Adrenal gland (tissue), 12 donors: Measurements from ENCODE around the gene ZNF467. TPM values are rescaled to one million over a fixed set of nuclear protein-coding genes. Genes with fewer than 3 reads are reported as not detected.

Experiments used
- DNase-seq, 7 donors: peaks; one replicate each; pipeline ENCODE4 v3.0.0-alpha.2; 2019 to 2020
- H3K27ac ChIP-seq, 5 donors: fragments of 200-600 bp; sonication (generic) in 4 of 5; 1 replicate in 3 of 5; 2 replicates in 2 of 5; pipeline versions ENCODE4 v1.5.1 to v1.8.0; 2016 to 2020; ENCODE audit warnings: mild to moderate bottlenecking in 1 of 5
- H3K27me3 ChIP-seq: fragments of 200-600 bp; 2 replicates; pipeline ENCODE4 v1.8.0; 2021
- H3K36me3 ChIP-seq, 2 donors: fragments of 200-600 bp; replicated peaks in 1 of 2; 1 replicate in 1 of 2; 2 replicates in 1 of 2; pipeline versions ENCODE4 v1.5.1 to v1.8.0; 2018 to 2022
- H3K4me1 ChIP-seq, 2 donors: fragments of 200-600 bp; replicated peaks in 1 of 2; 1 replicate in 1 of 2; 2 replicates in 1 of 2; pipeline versions ENCODE4 v1.5.1 to v1.8.0; 2018 to 2021
- H3K4me3 ChIP-seq, 4 donors: fragments of 200-600 bp; sonication (generic) in 3 of 4; one replicate each; pipeline ENCODE4 v1.5.1; 2016 to 2018
- H3K9me3 ChIP-seq, 3 donors: fragments of 200-600 bp; sonication (generic) in 1 of 3; replicated peaks in 1 of 3; 1 replicate in 2 of 3; 2 replicates in 1 of 3; pipeline versions ENCODE4 v1.5.1 to v1.8.0; 2016 to 2021
- POLR2A ChIP-seq, 2 donors: fragments of 450-650 bp; IDR thresholded peaks; one replicate each; pipeline ENCODE4 v1.6.1; 2017; ENCODE audit warnings: antibody characterized with exemption in 2 of 2, mild to moderate bottlenecking in 2 of 2, moderate library complexity in 1 of 2
- WGBS, 4 donors: extraction: QIAGEN DNeasy Blood & Tissue Kit in 2 of 4; methylation state at CpG; one replicate each; pipeline versions ENCODE4 v1.1.5 to v1.1.7; 2013 to 2017; 5-methylcytosine and 5-hydroxymethylcytosine counted together
- intact Hi-C, 2 donors: fragments of 100-400 bp; cut with DNase I; formaldehyde crosslinking; loops; one replicate each; pipeline versions ENCODE4 v1.14.1 to v1.15.0; 2022 to 2023
- polyA plus RNA-seq, 3 donors: library from polyadenylated mRNA; stranded (reverse); fragments of 200-250 nt in 2 of 3; fragments of 350-450 nt in 1 of 3; fragmentation: Illumina TruSeq in 1 of 3; extraction: RNeasy Lipid Tissue Mini Kit (QIAGEN cat#74804) in 1 of 3; gene quantifications; one replicate each; pipeline ENCODE4 v1.2.3, GENCODE V29; 2013 to 2014
- total RNA-seq, 9 donors: library from RNA; depleted of rRNA in 4 of 9; stranded (reverse); fragments of >200 nt in 4 of 9; fragments of 120-200 nt in 1 of 9; fragmentation: NEBNext Ultra II Directional in 1 of 9; extraction: Animal tissue kit (Norgen Biotek cat#: 25700) in 1 of 9; gene quantifications; one replicate each; pipeline versions ENCODE4 v1.1.0 to v1.2.4, GENCODE V29; 2013 to 2023
- TF ChIP-seq, protein P1 (sequence below), 6 experiments: fragments of 450-650 bp in 4 of 6; fragments of 200-600 bp in 2 of 6; sonication (generic) in 1 of 6; IDR thresholded peaks; 1 replicate in 5 of 6; 2 replicates in 1 of 6; pipeline versions ENCODE4 v1.5.1 to v1.8.0; 2016 to 2021; ENCODE audit warnings: antibody characterized with exemption in 6 of 6, mild to moderate bottlenecking in 2 of 6, moderate library complexity in 1 of 6
- donor health status: healthy with polysubstance abuse.
- donor health status: Bipolar disorder and iron deficiency.
- donor health status: DM: yes; HTN: yes; CAD: no.
- donor health status: DM: no; HTN: no; CAD: no.
- donor health status: DM: no; HTN: no; CAD: no.
- donor health status: DM: yes; HTN: yes; CAD: no.

ZNF467 gene
- total and polyA plus RNA-seq, 12 donors, result 1.2 to 44.2 (median 18.6) TPM

DNA sequence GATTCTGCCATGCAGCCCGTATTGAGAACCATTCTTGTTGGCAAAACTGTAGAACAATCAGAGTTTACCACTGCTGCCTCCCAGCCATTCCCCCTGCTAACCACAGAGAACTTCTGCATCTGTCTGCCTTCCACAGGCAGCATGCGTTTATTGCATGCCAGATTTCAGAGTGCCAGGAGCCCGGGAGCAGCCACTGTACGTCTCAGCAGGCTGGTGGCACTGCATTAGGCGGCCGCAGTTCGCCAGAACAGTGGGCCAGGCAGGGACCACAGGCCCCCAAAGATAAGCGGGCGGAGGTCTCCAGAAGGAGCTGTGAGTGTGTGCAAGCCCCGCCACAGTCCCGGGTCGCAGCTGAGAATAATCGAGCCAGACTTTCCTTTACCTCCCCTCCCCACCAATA lies 31.8 kb downstream of the ZNF467 start:
- no peak for DNase-seq
- H3K9me3 ChIP-seq, result no peaks in the 10 kb centered on the region
- no peak overlapping the region for H3K27ac ChIP-seq
- intact Hi-C loops, result loop anchor here in 1 of 2 donors (5.0 kb wide), 1 partner anchor 69 kb away; no protein-coding TSS in a partner anchor
- peaks cover 0 to 9% of the 10 kb centered on the region in 2 donors for H3K4me1 ChIP-seq
- no peaks in the 10 kb centered on the region for H3K36me3 ChIP-seq
- H3K4me3 ChIP-seq, result peak overlapping the region in 1 of 4 donors; percentile 0
- WGBS, 4 donors, result 21 to 35% (median 29%) methylated on average over 7 to 13 of the region's 13 CpGs
- H3K27me3 ChIP-seq, result no peaks in the 10 kb centered on the region
- no peak for TF ChIP-seq POLR2A (IDR thresholded peaks at IDR 0.05)
- TF ChIP-seq, protein P1, sequence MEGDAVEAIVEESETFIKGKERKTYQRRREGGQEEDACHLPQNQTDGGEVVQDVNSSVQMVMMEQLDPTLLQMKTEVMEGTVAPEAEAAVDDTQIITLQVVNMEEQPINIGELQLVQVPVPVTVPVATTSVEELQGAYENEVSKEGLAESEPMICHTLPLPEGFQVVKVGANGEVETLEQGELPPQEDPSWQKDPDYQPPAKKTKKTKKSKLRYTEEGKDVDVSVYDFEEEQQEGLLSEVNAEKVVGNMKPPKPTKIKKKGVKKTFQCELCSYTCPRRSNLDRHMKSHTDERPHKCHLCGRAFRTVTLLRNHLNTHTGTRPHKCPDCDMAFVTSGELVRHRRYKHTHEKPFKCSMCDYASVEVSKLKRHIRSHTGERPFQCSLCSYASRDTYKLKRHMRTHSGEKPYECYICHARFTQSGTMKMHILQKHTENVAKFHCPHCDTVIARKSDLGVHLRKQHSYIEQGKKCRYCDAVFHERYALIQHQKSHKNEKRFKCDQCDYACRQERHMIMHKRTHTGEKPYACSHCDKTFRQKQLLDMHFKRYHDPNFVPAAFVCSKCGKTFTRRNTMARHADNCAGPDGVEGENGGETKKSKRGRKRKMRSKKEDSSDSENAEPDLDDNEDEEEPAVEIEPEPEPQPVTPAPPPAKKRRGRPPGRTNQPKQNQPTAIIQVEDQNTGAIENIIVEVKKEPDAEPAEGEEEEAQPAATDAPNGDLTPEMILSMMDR (IDR thresholded peaks at IDR 0.05), result no peak

- no peak for DNase-seq
- no peak for TF ChIP-seq POLR2A (IDR thresholded peaks at IDR 0.05)
- TF ChIP-seq, protein P1 (IDR thresholded peaks at IDR 0.05), result no peak
- H3K9me3 ChIP-seq, result no peaks in the 10 kb centered on the region
- intact Hi-C loops, result no loop called here
- peaks cover 0 to 12% of the 10 kb centered on the region in 2 donors for H3K36me3 ChIP-seq
- no peaks in the 10 kb centered on the region for H3K27me3 ChIP-seq
- H3K4me3 ChIP-seq, result no peak overlapping the region
- H3K27ac ChIP-seq, result no peak overlapping the region
- H3K4me1 ChIP-seq, result peaks cover 0 to 1% of the 10 kb centered on the region in 2 donors
- WGBS, 4 donors, result 42 to 56% (median 53%) methylated on average over 10 to 13 of the region's 13 CpGs
Observed at GRCh38 chr7:149736478-149737360, 36.7 kb downstream of the ZNF467 start.

GRCh38 chr7:149735779-149736477 lies 37.5 kb downstream of the ZNF467 start:
- Histone ChIP-seq H3K36me3 (peaks cover 0 to 12% of the 10 kb centered on the region in 2 donors), H3K4me3 (no peak overlapping the region), H3K27ac (no peak overlapping the region), H3K27me3 (no peaks in the 10 kb centered on the region), H3K9me3 (no peaks in the 10 kb centered on the region), H3K4me1 (no peaks in the 10 kb centered on the region)
- intact Hi-C loops, result no loop called here
- TF ChIP-seq, protein P1 (IDR thresholded peaks at IDR 0.05), result no peak
- no peak for TF ChIP-seq POLR2A (IDR thresholded peaks at IDR 0.05)
- 52 to 67% (median 57%) methylated on average over 14 to 16 of the region's 16 CpGs for WGBS, 4 donors
- no peak for DNase-seq

GRCh38 chr7:149735181-149735602 lies 38.2 kb downstream of the ZNF467 start:
- Histone ChIP-seq H3K27ac (no peak overlapping the region), H3K4me3 (no peak overlapping the region), H3K27me3 (no peaks in the 10 kb centered on the region), H3K9me3 (no peaks in the 10 kb centered on the region), H3K36me3 (peaks cover 0 to 17% of the 10 kb centered on the region in 2 donors), H3K4me1 (no peaks in the 10 kb centered on the region)
- intact Hi-C loops, result no loop called here
- WGBS, 4 donors, result 80 to 84% (median 82%) methylated on average over 5 to 6 of the region's 6 CpGs; no CpG with 5 or more reads in 1 of the 4 donors
- TF ChIP-seq, protein P1 (IDR thresholded peaks at IDR 0.05), result no peak
- TF ChIP-seq POLR2A (IDR thresholded peaks at IDR 0.05), result no peak
- DNase-seq, result no peak
